Measurements from ENCODE around the gene TP53RK.

DNA sequence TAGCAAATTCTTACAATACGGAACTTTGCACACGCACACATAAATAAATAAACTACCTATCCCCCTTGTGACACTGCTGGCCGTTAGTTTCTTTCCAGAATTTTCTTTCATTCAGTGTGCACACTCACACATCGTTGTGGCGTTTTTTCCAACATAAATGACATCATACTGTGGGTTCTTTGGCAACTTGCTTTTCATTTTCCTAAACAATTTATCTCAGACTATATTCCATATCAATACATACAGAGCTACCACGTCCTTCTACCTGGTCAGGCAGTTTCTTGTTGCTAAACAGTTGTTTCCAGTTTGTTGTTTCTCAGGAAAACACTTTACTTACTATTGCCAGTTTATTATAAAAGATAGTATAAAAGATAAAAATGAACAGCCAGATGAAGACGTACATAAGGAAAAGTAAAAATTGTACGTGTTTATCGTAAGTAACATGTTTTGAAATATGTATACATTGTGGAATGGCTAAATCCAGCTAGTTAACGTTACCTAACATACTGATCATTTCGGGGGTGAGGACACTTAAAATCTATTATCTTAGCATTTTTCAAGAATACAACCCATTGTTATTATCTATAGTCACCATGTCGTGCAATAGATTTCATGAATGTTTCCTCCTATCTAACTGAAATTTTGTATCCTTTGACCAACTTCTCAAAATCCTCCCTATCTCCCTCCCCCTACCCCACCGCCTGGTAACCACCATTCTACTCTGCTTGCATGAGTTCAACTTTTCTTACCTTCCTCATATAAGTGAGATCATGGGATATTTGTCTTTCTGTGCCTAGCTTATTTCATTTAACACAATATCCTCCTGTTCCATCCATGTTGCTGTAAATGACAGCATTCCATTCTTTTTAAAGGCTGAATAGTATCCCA, 1.2 kb upstream of the TP53RK start:
- TF ChIP-seq, protein P1, sequence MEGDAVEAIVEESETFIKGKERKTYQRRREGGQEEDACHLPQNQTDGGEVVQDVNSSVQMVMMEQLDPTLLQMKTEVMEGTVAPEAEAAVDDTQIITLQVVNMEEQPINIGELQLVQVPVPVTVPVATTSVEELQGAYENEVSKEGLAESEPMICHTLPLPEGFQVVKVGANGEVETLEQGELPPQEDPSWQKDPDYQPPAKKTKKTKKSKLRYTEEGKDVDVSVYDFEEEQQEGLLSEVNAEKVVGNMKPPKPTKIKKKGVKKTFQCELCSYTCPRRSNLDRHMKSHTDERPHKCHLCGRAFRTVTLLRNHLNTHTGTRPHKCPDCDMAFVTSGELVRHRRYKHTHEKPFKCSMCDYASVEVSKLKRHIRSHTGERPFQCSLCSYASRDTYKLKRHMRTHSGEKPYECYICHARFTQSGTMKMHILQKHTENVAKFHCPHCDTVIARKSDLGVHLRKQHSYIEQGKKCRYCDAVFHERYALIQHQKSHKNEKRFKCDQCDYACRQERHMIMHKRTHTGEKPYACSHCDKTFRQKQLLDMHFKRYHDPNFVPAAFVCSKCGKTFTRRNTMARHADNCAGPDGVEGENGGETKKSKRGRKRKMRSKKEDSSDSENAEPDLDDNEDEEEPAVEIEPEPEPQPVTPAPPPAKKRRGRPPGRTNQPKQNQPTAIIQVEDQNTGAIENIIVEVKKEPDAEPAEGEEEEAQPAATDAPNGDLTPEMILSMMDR (IDR thresholded peaks at IDR 0.05 in 8 of 11, conservative IDR thresholded peaks at IDR 0.05 in 3 of 11): no peak
- TF ChIP-seq POLR2A (IDR thresholded peaks at IDR 0.05) (no peak), POLR2AphosphoS5 (IDR thresholded peaks at IDR 0.05) (no peak)

All from spleen (tissue), 7 donors.